HG03521 (cell line): ENCODE measurements around the gene XXYLT1.

Experiments used
- ATAC-seq: cut with Tn5 transposase; IDR thresholded peaks from one replicate; pipeline ENCODE4 v1.9.1; 2021; ENCODE audit warnings: mild to moderate bottlenecking, moderate library complexity; ENCODE audit not compliant: unreplicated experiment

Gene XXYLT1

DNA sequence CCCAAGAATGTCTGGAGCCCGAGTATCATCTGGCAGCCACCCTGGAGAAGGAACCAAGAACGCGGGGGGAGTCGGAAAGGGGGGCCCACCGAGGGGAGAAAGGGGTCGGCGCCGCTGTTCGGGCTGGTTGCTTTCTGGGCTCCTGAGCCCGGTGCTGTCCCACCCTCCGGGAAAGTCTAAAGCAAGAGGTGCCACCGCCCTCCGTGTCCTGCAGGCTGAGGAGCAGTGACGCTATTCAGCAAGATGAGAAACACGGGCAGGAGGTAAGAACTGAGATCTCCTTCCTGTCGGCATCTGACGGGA is 234.8 kb downstream of the XXYLT1 start:
- ATAC-seq = no peak

- ATAC-seq = no peak
These were observed 235.4 kb downstream of the XXYLT1 start for GRCh38 chr3:195035345-195036202.

DNA sequence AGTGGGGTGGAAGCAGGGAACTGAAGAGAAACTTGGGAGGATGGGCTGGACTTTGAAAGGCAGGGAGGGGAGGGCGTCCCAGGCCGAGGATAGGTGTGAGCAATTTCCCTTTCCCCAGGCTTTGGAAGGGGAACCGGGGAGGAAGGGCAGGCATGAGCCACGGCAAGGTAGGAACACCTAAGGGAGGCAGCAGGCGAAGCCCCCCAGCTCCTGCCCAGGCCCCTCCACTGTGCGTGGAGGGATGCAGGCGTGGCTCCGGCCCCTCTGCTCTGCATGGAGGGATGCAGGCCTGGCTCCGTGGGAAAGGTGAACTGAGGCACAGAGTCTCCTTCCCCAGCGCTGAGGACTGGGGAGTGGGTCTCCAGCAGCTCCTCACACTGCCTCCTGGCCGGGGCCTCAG is 236.4 kb downstream of the XXYLT1 start:
- no peak for ATAC-seq

- ATAC-seq = no peak
These were observed 236.9 kb downstream of the XXYLT1 start for GRCh38 chr3:195034101-195034500.

GRCh38 chr3:195033531-195034091 is 237.3 kb downstream of the XXYLT1 start:
- ATAC-seq = no peak

GRCh38 chr3:195032955-195033354 is 238.0 kb downstream of the XXYLT1 start:
- no peak for ATAC-seq

GRCh38 chr3:195032106-195032759 is 238.7 kb downstream of the XXYLT1 start:
- no peak for ATAC-seq

- ATAC-seq = no peak
These were observed 239.4 kb downstream of the XXYLT1 start for GRCh38 chr3:195031574-195032003.

GRCh38 chr3:195030791-195031321 is 240.1 kb downstream of the XXYLT1 start:
- no peak for ATAC-seq

GRCh38 chr3:195028877-195029606 is 241.9 kb downstream of the XXYLT1 start:
- ATAC-seq = no peak

DNA sequence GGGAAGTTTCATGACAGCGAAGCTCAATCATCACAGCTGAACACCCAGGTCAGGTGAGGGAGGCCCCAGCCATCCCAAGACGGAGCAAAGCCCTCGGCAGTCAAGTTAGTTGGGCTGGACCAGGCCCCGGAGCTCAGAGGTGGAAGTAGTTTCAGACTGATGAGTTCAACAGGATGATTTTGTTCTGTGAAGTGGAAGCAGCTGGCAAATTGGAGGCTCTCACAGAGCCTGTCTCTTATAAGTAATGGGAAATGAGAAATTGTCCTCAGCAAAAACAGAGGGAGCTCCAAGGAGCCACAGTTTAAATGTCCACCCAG is 245.1 kb downstream of the XXYLT1 start:
- no peak for ATAC-seq

GRCh38 chr3:195025056-195025883 is 245.7 kb downstream of the XXYLT1 start:
- ATAC-seq = no peak

GRCh38 chr3:195023989-195024388 is 247.0 kb downstream of the XXYLT1 start:
- no peak for ATAC-seq

- ATAC-seq = no peak
These were observed 247.4 kb downstream of the XXYLT1 start for GRCh38 chr3:195023576-195023975.

- no peak for ATAC-seq
These were observed 249.3 kb downstream of the XXYLT1 start for GRCh38 chr3:195021692-195022091.

DNA sequence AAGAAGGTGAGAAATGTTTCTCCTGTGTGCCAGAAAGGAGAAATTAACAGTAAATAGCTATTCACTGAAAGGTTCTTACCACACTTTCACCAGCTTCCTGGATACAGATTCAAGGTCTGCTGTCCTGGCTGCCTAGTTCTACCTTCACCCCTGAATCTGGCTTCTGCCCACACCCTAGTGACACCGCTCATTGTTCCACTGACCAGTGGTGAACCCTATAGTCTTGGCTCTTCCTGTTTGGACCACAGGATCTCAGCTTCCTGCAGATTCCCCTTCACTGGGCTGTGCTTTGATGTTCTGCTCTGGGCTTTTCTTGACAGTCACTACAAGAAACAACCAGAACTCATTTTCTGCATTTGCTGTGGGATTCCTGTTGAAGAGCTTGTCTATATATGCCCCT is 250.0 kb downstream of the XXYLT1 start:
- ATAC-seq = no peak

DNA sequence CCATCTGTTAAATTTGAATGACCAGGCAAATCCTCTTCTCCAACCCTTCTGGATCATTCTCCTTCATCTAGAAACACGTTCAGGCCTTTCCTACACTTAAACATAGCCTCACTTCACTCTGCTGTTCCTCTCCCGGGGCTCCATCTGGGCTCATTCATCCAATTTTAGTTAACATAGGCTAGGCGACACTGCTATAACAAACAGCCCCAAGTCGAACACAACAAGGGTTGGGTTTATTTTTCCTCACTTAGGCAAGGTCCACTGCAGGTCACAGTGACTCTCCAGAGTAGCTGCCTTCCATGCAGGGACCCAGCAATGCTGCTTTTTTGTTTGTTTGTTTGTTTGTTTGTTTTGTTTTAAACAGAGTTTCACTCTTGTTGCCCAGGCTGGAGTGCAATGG is 250.8 kb downstream of the XXYLT1 start:
- ATAC-seq = no peak

DNA sequence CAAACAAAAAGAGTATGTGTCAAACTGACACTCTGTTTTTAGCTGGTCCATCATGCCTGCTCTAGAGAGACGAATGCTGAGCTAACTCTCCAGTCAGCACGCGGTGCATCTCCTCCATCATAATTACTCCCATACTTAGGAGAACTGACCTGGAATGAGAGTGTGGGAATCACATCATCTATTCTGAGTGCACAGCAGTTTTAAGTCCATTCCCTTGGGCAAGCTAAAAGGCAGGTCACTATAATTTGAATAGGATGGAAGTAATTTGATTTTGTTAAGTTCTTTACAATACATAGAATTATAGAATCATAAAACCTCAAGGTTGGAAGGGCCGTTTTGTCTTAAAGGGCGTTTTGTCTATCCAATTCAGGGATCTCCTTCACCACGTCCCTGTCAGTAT is 251.6 kb downstream of the XXYLT1 start:
- ATAC-seq = no peak
